Left cardiac atrium (tissue), 4 donors: Measurements from ENCODE around the gene RNF10. TPM values are rescaled to one million over a fixed set of nuclear protein-coding genes. Genes with fewer than 3 reads are reported as not detected.
"Not testable (repeated sequence)": the region's sequence is repeated elsewhere in the genome, so short reads cannot be mapped to it uniquely, and the experiment has no call there.

ENCODE experiments used
- ATAC-seq, 2 donors: fragments of 200-7000 bp; cut with Tn5 transposase; one replicate each; pipeline ENCODE4 v1.9.1; 2020; ENCODE audit warnings: mild to moderate bottlenecking in 2 of 2, moderate library complexity in 2 of 2
- DNase-seq: peaks from one replicate; pipeline ENCODE4 v3.0.0-alpha.2; 2020
- intact Hi-C, 2 donors: fragments of 100-400 bp; cut with DNase I; formaldehyde crosslinking; loops; one replicate each; pipeline versions ENCODE4 v1.14.1 to v1.15.1; 2022 to 2023
- long read RNA-seq: library from polyadenylated mRNA; unstranded; transcript quantifications from one replicate; pipeline ENCODE4 v2.0.0, GENCODE V29; 2021
- total RNA-seq, 2 donors: library from RNA; stranded (reverse); fragmentation: NEBNext Ultra II Directional; extraction: Animal tissue kit (Norgen Biotek cat#: 25700); gene quantifications; one replicate each; pipeline ENCODE4 v1.2.1, GENCODE V29; 2021
- donor health status: DM: no; HTN: yes; CAD: no.
- donor health status: DM: no; HTN: yes; CAD: no; lungs with severe emphysema.
- donor health status: DM: yes; HTN: yes; CAD: no.
- donor health status: Dilated cardiomyopathy.

The RNF10 gene
- 100 to 1,000 TPM; 225 to 240 TPM for total RNA-seq
- long read RNA-seq, transcript RNF10-201 (17 exons, 3,825 nt) = major isoform, 393 of 612 reads
- long read RNA-seq, transcript RNF10-203 (17 exons, 2,671 nt) = minor isoform, 65 of 612 reads
- long read RNA-seq, partial matches to known transcripts = 57 of 612 reads
- long read RNA-seq, other reads (novel, unspliced or antisense) = 97 of 612 reads

- DNase-seq (peak; percentile 73), ATAC-seq (peak; percentile 84 to 85)
- intact Hi-C loops = no loop called here
Observed at GRCh38 chr12:120534203-120534702, at the start of gene RNF10. Gene RNF10, plus strand, starts transcription at chr12:120534356. Its CDS starts 456 bp downstream, at chr12:120534812.

- ATAC-seq (no peak), DNase-seq (no peak)
- intact Hi-C loops = no loop called here
Observed at GRCh38 chr12:120485961-120486881, 47.9 kb upstream of the RNF10 start.

- ATAC-seq, DNase-seq, intact Hi-C loops: not testable (repeated sequence)
Observed at GRCh38 chr12:120487552-120487951, 46.6 kb upstream of the RNF10 start.

DNA sequence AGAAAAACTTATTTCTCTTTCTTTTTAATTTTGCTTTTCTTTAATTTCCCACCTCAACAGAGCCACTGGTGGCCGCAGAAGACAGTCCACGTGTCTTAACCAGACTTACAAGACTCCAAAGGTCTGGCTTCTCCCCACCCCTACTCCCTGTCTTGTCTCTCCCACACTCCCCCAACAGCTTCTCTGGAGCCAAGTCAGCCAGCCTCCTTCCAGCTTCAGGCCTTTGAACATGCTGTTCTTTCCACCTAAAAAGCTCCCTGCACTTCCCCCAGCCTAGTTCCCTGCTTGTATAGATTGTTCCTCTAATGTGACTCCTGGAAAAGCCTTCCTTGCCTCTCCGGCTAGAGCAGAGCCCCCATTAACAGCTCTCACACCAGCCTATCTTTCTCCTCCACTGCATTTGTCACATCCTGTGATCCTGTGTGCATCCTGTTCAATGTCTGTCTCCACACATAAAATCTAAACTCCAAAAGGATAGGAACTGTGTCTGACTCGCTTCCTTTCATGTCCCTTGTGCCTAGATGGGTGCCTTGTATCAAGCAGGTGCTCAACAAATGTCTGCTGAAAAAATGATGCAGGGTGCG, 46.0 kb upstream of the RNF10 start:
- intact Hi-C loops = no loop called here
- ATAC-seq (peak in 1 of 2 donors; percentile 47), DNase-seq (no peak)

DNA sequence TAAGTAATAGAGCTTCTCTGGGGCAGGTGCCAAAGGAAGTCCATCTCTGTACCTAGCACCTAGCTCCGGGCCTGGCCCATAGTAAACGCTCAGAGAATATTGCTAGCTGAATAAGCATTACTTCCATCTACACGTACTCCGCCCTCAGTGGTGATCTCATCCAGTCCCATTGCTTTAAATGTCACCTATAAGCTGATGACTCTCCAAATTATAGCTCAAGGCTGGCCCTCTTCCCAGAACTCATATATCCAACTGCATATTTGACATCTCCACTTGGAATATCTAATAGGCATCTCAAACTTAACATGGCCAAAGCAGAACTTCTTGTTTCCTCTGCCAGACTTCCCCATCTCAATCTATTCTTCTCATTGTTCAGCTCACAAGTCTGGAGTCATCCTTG, 45.1 kb upstream of the RNF10 start:
- no peak for ATAC-seq
- no peak for DNase-seq
- intact Hi-C loops = no loop called here

DNA sequence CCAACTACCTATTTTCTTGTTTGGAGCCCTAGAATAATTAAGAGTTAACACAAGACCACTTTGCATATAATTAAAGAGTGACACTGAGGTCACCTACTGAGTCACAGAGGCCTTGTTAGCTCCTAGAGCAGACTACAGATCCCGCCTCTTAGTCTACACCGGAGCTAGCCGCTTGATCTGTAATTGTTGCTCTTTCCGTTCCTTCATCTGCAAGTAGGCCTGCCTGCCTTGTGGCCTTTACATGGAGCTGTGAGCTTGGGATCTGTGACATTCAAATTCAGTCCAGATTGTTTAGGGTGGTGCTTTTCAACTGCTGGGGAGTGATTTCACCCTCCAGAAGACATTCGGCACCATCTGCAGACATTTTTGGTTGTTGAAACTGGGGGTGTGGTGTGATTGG, 43.8 kb upstream of the RNF10 start:
- intact Hi-C loops = no loop called here
- ATAC-seq (no peak), DNase-seq (no peak)

GRCh38 chr12:120490833-120491512, 43.2 kb upstream of the RNF10 start:
- ATAC-seq (peak in 1 of 2 donors; percentile 13), DNase-seq (no peak)
- intact Hi-C loops = no loop called here

DNA sequence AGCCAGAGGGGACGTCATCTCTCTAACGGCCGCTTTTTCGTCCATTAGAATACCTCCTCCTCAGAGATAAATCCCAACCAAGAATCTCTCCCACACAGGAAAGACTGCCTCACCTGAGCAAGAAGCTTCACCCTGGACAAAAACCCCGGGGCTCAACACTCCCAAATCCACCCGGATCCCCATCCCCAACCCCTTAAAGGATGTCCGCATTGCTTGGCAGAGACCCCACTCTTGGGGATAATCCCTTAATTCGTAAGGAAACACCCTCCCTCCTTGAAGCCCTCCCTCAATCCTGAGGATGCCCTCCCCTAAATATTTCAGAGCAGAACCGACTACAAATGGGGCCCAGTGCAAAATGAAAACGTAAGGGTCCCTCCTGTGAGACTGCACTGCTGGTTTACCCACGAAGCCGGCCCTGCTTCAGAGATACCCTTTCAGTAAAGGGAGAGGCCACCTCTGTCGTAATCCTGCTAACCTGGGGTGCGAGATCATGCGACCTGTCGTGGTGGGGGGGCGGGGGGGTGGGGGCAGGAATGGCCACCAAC, 38.9 kb upstream of the RNF10 start:
- no peak for ATAC-seq
- no peak for DNase-seq
- intact Hi-C loops = no loop called here

DNA sequence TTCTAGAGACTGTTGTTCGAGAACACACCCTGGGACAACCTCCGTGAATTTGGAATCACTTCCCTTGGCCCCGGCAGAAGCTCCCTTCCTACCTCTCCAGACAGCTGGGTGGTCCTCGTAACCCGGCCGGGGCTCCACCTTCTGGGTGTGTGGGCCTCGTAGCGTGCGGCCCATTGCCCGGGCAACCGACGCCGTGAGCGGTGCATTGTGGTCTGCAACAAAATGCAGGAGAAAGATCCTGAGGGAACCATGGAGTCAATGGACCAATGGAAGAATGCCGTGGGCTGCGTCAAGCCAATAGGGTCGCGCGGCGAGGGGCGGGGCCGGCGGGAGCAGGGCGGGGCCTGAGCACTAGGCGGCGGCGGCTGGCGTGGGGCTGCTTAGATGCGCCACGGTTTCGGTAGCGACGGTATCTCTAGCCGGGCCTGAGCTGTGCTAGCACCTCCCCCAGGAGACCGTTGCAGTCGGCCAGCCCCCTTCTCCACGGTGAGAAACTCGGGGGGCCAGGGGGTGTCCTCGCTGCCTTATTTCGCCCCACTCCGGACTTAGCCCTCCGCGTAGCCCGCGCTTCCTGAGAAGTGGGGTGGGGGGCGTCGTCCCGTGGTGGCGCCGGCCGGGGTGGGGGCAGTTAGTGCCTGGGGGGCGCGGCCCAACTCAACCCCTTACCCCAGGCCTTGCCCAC, 38.3 kb upstream of the RNF10 start, which contains the start of gene DYNLL1:
DYNLL1 (plus strand) TSS at position 383 of the 682 bp plus-strand sequence. CDS start 309 bp downstream, outside the sequence.
- DNase-seq (peak; percentile 97), ATAC-seq (peak; percentile 98 to 99)
- intact Hi-C loops = no loop called here

DNA sequence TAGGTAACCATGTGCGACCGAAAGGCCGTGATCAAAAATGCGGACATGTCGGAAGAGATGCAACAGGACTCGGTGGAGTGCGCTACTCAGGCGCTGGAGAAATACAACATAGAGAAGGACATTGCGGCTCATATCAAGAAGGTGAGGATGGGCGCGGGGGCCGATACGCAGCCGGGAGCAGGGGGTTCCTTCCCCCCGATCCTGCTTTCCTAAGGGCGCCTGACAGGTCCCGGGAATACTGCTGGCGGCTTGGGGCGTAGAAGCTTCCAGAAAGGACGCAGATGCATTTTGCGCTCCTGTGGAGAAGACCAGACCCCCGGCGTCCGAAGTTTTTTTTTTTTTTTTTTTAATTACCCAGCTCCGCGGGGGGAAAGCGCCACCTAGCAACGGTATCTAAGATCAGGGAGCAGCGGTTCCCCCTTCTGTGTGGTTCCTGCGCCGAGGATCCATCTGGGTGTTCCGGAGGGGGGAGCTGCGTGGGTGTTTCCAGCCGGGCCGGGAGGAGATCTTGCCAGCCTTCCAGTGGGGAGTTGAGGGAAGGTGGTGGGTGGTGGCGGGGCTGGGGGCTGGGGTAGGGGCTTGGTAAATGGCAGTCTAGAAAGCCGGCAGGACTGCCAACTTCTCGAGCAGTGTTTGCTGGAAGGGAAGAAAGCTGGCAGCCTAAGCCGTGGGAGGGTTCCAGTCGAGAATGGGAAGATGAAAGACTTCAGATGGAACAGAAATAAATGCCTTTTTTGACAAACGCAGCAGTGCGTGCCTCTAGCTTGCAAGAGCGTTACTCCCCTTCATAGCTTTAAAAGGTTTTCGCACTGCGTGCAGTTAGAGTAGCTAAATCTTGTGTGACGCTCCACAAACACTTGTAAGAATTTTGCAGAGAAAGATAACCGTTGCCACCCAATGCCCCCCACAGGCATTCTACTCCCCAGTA, 37.5 kb upstream of the RNF10 start:
- intact Hi-C loops = no loop called here
- ATAC-seq (peak; percentile 69 to 80), DNase-seq (peak; percentile 79)

DNA sequence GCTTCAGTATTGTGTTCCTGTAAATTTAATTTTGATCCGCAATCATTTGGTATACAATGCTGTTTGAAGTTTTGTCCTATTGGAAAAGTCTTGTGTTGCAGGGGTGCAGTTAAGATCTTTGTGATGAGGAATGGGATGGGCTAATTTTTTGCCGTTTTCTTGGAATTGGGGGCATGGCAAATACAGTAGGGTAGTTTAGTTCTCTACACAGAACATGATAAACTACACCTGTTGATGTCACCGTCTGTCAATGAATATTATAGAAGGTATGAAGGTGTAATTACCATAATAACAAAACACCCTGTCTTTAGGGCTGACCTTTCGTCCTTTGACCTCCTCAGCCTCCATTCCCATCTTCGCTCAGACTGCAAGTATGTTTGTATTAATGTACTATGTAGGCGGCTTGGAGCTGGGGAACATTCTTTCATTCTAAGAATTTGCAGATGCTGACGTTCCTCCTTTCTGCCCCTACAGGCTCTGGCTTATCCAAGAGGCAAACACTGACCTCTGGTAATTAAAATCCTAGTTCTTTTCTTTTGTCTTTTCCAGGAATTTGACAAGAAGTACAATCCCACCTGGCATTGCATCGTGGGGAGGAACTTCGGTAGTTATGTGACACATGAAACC, 36.5 kb upstream of the RNF10 start:
- intact Hi-C loops = no loop called here
- ATAC-seq = no peak

GRCh38 chr12:120498870-120499515, 35.2 kb upstream of the RNF10 start:
- intact Hi-C loops = no loop called here
- ATAC-seq = no peak
- no peak for DNase-seq

More for the DNA sequence above, 36.5 kb upstream of the RNF10 start:
- no peak for DNase-seq

- ATAC-seq (no peak), DNase-seq (no peak)
- intact Hi-C loops = no loop called here
Observed at GRCh38 chr12:120500581-120500980, 33.6 kb upstream of the RNF10 start.

GRCh38 chr12:120504587-120504986, 29.6 kb upstream of the RNF10 start:
- ATAC-seq = no peak

GRCh38 chr12:120508537-120508936, 25.6 kb upstream of the RNF10 start:
- intact Hi-C loops = no loop called here
- no peak for DNase-seq
- ATAC-seq = no peak

More at GRCh38 chr12:120504587-120504986, 29.6 kb upstream of the RNF10 start:
- no peak for DNase-seq
- intact Hi-C loops = no loop called here

GRCh38 chr12:120514002-120514401, 20.2 kb upstream of the RNF10 start:
- ATAC-seq = no peak
- intact Hi-C loops = no loop called here
- no peak for DNase-seq
